Loucy (cell line): ENCODE results near the gene CDRT15.

Experiments used
- H2AFZ ChIP-seq: fragments of 200-600 bp; sonication (generic); 2 replicates; pipeline ENCODE4 v1.6.0; 2016; ENCODE audit warnings: antibody characterized with exemption, mild to moderate bottlenecking, low read length, moderate library complexity
- H3F3A ChIP-seq: fragments of 200-600 bp; 2 replicates; pipeline ENCODE4 v1.6.0; 2016; ENCODE audit warnings: antibody characterized with exemption, low read depth, mild to moderate bottlenecking
- H3K27me3 ChIP-seq: fragments of 200-600 bp; sonication (generic); 2 replicates; pipeline ENCODE4 v1.6.1; 2014; ENCODE audit warnings: low read length, mild to moderate bottlenecking; ENCODE audit not compliant: insufficient read depth, poor library complexity, severe bottlenecking
- H3K36me3 ChIP-seq: fragments of 200-600 bp; sonication (generic); 2 replicates; pipeline ENCODE4 v1.6.1; 2016; ENCODE audit warnings: low read length; ENCODE audit not compliant: insufficient read depth
- H3K4me1 ChIP-seq: fragments of 200-600 bp; sonication (generic); 2 replicates; pipeline ENCODE4 v1.5.1; 2014; ENCODE audit warnings: low read length, mild to moderate bottlenecking; ENCODE audit not compliant: insufficient read depth, poor library complexity, severe bottlenecking
- H3K4me2 ChIP-seq: fragments of 200-600 bp; sonication (generic); 2 replicates; pipeline ENCODE4 v1.6.0; 2014; ENCODE audit warnings: antibody characterized with exemption, low read length, low read depth, mild to moderate bottlenecking; ENCODE audit not compliant: poor library complexity, severe bottlenecking
- H3K4me3 ChIP-seq: fragments of 200-600 bp; sonication (generic); 2 replicates; pipeline ENCODE4 v1.5.1; 2014; ENCODE audit warnings: low read length, mild to moderate bottlenecking, mixed read lengths; ENCODE audit not compliant: poor library complexity, severe bottlenecking
- H3K79me2 ChIP-seq: fragments of 200-600 bp; sonication (generic); 2 replicates; pipeline ENCODE4 v1.6.1; 2014; ENCODE audit warnings: low read length; ENCODE audit not compliant: insufficient read depth
- H3K9ac ChIP-seq: fragments of 200-600 bp; sonication (generic); 2 replicates; pipeline ENCODE4 v1.6.0; 2014; ENCODE audit warnings: mild to moderate bottlenecking, low read depth, low read length, moderate library complexity; ENCODE audit not compliant: poor library complexity, severe bottlenecking
- H3K9me2 ChIP-seq: fragments of 200-600 bp; sonication (generic); replicated peaks from 2 replicates; pipeline ENCODE4 v1.6.1; 2016; ENCODE audit warnings: low read depth, low read length, mixed read lengths
- H3K9me3 ChIP-seq: fragments of 200-600 bp; sonication (generic); 2 replicates; pipeline ENCODE4 v1.6.1; 2014; ENCODE audit warnings: mild to moderate bottlenecking, antibody characterized with exemption, low read length, low read depth; ENCODE audit not compliant: insufficient read depth
- H4K20me1 ChIP-seq: fragments of 200-600 bp; sonication (generic); 2 replicates; pipeline ENCODE4 v1.6.0; 2014; ENCODE audit warnings: antibody characterized with exemption, low read length, mild to moderate bottlenecking; ENCODE audit not compliant: insufficient read depth, poor library complexity, severe bottlenecking
- EZH2phosphoT487 ChIP-seq: fragments of 200-600 bp; IDR thresholded peaks from 2 replicates; pipeline ENCODE4 v1.6.1; 2018; ENCODE audit warnings: antibody characterized with exemption, mild to moderate bottlenecking, moderate library complexity, borderline replicate concordance
- TF ChIP-seq, protein P1 (sequence below): fragments of 200-600 bp; sonication (generic); conservative IDR thresholded peaks from 2 replicates; pipeline ENCODE4 v1.5.1; 2014; ENCODE audit warnings: mild to moderate bottlenecking, antibody characterized with exemption, low read length

The CDRT15 gene

DNA sequence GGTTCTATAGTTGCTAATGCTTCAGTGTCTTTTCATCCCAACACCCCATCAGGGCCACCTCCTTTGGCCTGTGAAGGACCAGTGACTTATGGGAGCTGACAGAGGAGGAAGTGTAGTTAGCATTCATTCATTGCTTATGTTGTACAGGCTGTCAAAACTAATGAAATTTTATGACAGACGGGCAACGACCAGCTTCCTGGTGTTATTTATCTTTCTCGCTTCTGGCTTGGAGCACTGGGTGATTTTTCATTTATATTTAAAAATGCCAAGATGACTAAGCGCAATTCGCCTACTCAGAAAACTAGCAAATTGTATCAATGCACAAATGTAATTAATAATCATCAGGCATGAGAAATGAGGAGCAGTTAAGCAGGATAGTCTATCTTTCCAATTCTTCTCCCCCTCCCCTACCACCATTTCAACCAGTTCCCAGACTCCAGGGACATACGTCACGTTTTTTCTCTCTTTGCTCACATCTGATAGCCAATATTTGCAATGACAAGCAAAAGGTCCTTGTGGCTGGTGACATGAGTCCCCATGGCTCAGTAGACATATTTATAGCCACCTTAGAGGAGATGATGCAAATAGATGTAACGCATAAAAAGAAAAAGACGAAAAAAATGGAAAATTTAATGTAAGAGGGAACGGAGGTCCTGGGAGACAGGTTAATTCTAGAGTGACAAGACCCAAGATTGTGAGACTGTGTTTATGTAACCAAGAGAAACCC, 11.2 kb downstream of the CDRT15 start:
- TF ChIP-seq, protein P1, sequence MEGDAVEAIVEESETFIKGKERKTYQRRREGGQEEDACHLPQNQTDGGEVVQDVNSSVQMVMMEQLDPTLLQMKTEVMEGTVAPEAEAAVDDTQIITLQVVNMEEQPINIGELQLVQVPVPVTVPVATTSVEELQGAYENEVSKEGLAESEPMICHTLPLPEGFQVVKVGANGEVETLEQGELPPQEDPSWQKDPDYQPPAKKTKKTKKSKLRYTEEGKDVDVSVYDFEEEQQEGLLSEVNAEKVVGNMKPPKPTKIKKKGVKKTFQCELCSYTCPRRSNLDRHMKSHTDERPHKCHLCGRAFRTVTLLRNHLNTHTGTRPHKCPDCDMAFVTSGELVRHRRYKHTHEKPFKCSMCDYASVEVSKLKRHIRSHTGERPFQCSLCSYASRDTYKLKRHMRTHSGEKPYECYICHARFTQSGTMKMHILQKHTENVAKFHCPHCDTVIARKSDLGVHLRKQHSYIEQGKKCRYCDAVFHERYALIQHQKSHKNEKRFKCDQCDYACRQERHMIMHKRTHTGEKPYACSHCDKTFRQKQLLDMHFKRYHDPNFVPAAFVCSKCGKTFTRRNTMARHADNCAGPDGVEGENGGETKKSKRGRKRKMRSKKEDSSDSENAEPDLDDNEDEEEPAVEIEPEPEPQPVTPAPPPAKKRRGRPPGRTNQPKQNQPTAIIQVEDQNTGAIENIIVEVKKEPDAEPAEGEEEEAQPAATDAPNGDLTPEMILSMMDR, result no peak
- no peak for TF ChIP-seq EZH2phosphoT487
- Histone ChIP-seq H3K4me1 (no peaks in the 10 kb centered on the region), H3K36me3 (no peaks in the 10 kb centered on the region), H3K79me2 (no peaks in the 10 kb centered on the region), H3F3A (no peaks in the 10 kb centered on the region), H3K9ac (no peak overlapping the region), H3K9me3 (0 out of 2 replicates have a peak, but pooled peaks cover 5% of the 10 kb centered on the region), H3K9me2 (no peaks in the 10 kb centered on the region), H3K4me2 (no peak overlapping the region), H3K4me3 (no peak overlapping the region), H3K27me3 (no peaks in the 10 kb centered on the region), H2AFZ (no peak overlapping the region), H4K20me1 (no peaks in the 10 kb centered on the region)

GRCh38 chr17:14222611-14223010, 14.1 kb downstream of the CDRT15 start:
- H3K4me2 ChIP-seq, result no peak overlapping the region
- no peaks in the 10 kb centered on the region for H4K20me1 ChIP-seq
- H3K36me3 ChIP-seq, result no peaks in the 10 kb centered on the region
- H3K27me3 ChIP-seq, result no peaks in the 10 kb centered on the region
- H3F3A ChIP-seq, result no peaks in the 10 kb centered on the region
- TF ChIP-seq, protein P1, result no peak
- no peak for TF ChIP-seq EZH2phosphoT487
- no peak overlapping the region for H2AFZ ChIP-seq
- H3K9ac ChIP-seq, result no peak overlapping the region
- H3K4me1 ChIP-seq, result no peaks in the 10 kb centered on the region
- H3K79me2 ChIP-seq, result no peaks in the 10 kb centered on the region
- no peaks in the 10 kb centered on the region for H3K9me3 ChIP-seq
- no peaks in the 10 kb centered on the region for H3K9me2 ChIP-seq
- no peak overlapping the region for H3K4me3 ChIP-seq

DNA sequence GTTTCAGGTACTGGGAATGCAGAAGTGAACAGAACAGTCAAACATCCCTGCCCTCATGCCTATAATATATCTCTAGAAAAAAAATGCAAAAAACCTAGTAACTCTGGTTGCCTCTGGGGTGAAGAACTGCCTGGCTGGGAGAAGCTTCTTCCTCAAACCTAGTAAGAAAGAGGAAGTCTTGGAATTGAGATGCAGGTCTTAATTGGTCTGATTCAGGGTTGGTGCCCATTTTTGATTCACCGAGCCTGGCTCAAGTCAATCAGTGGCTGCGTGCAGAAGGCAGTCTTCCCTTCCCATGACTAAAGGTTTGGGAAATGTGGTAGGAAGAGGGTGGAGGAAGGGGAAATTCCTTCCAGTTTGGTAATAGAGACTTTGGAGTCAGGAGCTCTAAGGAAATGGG, 22.4 kb downstream of the CDRT15 start:
- H3K79me2 ChIP-seq, result no peaks in the 10 kb centered on the region
- no peaks in the 10 kb centered on the region for H3F3A ChIP-seq
- H3K9ac ChIP-seq, result no peak overlapping the region
- H3K9me2 ChIP-seq, result no peaks in the 10 kb centered on the region
- TF ChIP-seq EZH2phosphoT487, result no peak
- TF ChIP-seq, protein P1, result no peak
- H3K36me3 ChIP-seq, result no peaks in the 10 kb centered on the region
- H3K4me3 ChIP-seq, result no peak overlapping the region
- no peaks in the 10 kb centered on the region for H3K4me1 ChIP-seq
- H3K9me3 ChIP-seq, result no peaks in the 10 kb centered on the region
- H2AFZ ChIP-seq, result no peak overlapping the region
- H3K4me2 ChIP-seq, result no peak overlapping the region
- H3K27me3 ChIP-seq, result no peaks in the 10 kb centered on the region
- H4K20me1 ChIP-seq, result no peaks in the 10 kb centered on the region
